Measurements from ENCODE around the gene CRELD2. TPM values are rescaled to one million over a fixed set of nuclear protein-coding genes. Genes with fewer than 3 reads are reported as not detected.

The CRELD2 gene
- total and polyA plus RNA-seq, 2 of the 13 experiments (the other 11 are each of a cell fraction or from before 2014, with no cell fraction given): 17.2 to 44.7 TPM

- Histone ChIP-seq H3K4me3 (replicated peaks in 1 of 3; ENCODE audit: insufficient read depth in 1 of 3, low read depth in 2 of 3, low read length in 3 of 3) (peak overlapping the region in 1 of 3 experiments; percentile 82; a peak in 2 of 6 replicates), H4K20me1 (ENCODE audit: insufficient read depth, low read length) (no peaks in the 10 kb centered on the region), H3K36me3 (replicated peaks in 1 of 2; ENCODE audit: control insufficient read depth in 1 of 2, insufficient read depth in 2 of 2, low read length in 2 of 2) (peaks cover 4 to 25% of the 10 kb centered on the region in 2 experiments; a peak in 4 of 5 replicates), H2AFZ (ENCODE audit: low read length) (no peak overlapping the region), H3K4me1 (ENCODE audit: insufficient read depth, low read length) (peaks cover 26% of the 10 kb centered on the region), H3K27me3 (ENCODE audit: control insufficient read depth in 1 of 2, insufficient read depth in 2 of 2, low read length in 2 of 2) (no peaks in the 10 kb centered on the region), H3K9me3 (ENCODE audit: low read length) (no peaks in the 10 kb centered on the region), H3K9ac (ENCODE audit: insufficient read depth, low read depth, low read length) (no peak overlapping the region; the same call in 1 of the 2 replicates), H3K27ac (ENCODE audit: extremely low read length, insufficient read depth, low read length) (no peak overlapping the region), H3K4me2 (ENCODE audit: low read depth, low read length) (peak overlapping the region; percentile 70), H3K79me2 (ENCODE audit: insufficient read depth, low read length) (peaks cover 10% of the 10 kb centered on the region)
- TSS peak; percentile 60 for BruUV-seq (replicated peaks)
- DNase-seq (ENCODE audit: low spot score) (no peak), FAIRE-seq (no peak), ATAC-seq (no peak)
- in situ Hi-C loops (cut with HindIII; ENCODE audit: extremely low pct_ligation_motif_present, low pct_unique_long_range_greater_than_20kb) (no loop called here), intact Hi-C loops (cut with micrococcal nuclease; ENCODE audit: unreplicated experiment) (no loop called here)
- ChIA-PET CTCF (ENCODE audit: low intra/inter-chr PET ratio, low total read pairs) (no interaction called here), POLR2A (interaction anchor here (2.1 kb wide), 1 partner anchor 35 kb away, joined by 4 read pairs; no protein-coding TSS in a partner anchor)
- TF ChIP-seq NR2F6 (IDR thresholded peaks at IDR 0.05) (no peak), NR2F6 (CRISPR knock-in tag; IDR thresholded peaks at IDR 0.05) (no peak), NFYC (CRISPR knock-in tag; IDR thresholded peaks at IDR 0.05) (no peak), HNRNPLL (IDR thresholded peaks at IDR 0.05; ENCODE audit: low read depth, low read length, poor library complexity, severe bottlenecking) (peak; percentile 20)
- WGBS (ENCODE audit: low lambda C conversion rate): 96% methylated on average over 8 of the region's 11 CpGs
Observed at GRCh38 chr22:49916831-49917230, 1.6 kb upstream of the CRELD2 start.

- H3K79me2 ChIP-seq (ENCODE audit: insufficient read depth, low read length): peaks cover 10% of the 10 kb centered on the region
- H3K9me3 ChIP-seq (ENCODE audit: low read length): no peaks in the 10 kb centered on the region
- H3K27ac ChIP-seq (ENCODE audit: extremely low read length, insufficient read depth, low read length): no peak overlapping the region
- no peak overlapping the region for H2AFZ ChIP-seq (ENCODE audit: low read length)
- H3K36me3 ChIP-seq (replicated peaks in 1 of 2; ENCODE audit: control insufficient read depth in 1 of 2, insufficient read depth in 2 of 2, low read length in 2 of 2): peaks cover 0 to 10% of the 10 kb centered on the region in 2 experiments; a peak in 3 of 5 replicates
- ChIA-PET POLR2A (interaction anchor here (1.1 to 2.1 kb wide), 4 partner anchors 30 to 51 kb away, joined by 3 to 6 read pairs (median 4); no protein-coding TSS in a partner anchor), CTCF (ENCODE audit: low intra/inter-chr PET ratio, low total read pairs) (no interaction called here)
- H3K9ac ChIP-seq (ENCODE audit: insufficient read depth, low read depth, low read length): peak overlapping the region; percentile 82
- peaks cover 26% of the 10 kb centered on the region for H3K4me1 ChIP-seq (ENCODE audit: insufficient read depth, low read length)
- intact Hi-C loops (cut with micrococcal nuclease; ENCODE audit: unreplicated experiment) (loop anchor here (1.0 to 2.0 kb wide), 3 partner anchors 50 to 152 kb away; partner anchors contain the start of gene ZBED4), in situ Hi-C loops (cut with HindIII; ENCODE audit: extremely low pct_ligation_motif_present, low pct_unique_long_range_greater_than_20kb) (no loop called here)
- peak overlapping the region; percentile 68 to 83 (median 79) for H3K4me3 ChIP-seq (replicated peaks in 1 of 3; ENCODE audit: insufficient read depth in 1 of 3, low read depth in 2 of 3, low read length in 3 of 3)
- WGBS (ENCODE audit: low lambda C conversion rate): 76% methylated on average over 18 of the region's 47 CpGs
- TSS peak; percentile 55 for BruUV-seq (replicated peaks)
- H3K27me3 ChIP-seq (ENCODE audit: control insufficient read depth in 1 of 2, insufficient read depth in 2 of 2, low read length in 2 of 2): no peaks in the 10 kb centered on the region
- ATAC-seq: no peak
- DNase-seq (ENCODE audit: low spot score): no peak
- no peak for FAIRE-seq
- H3K4me2 ChIP-seq (ENCODE audit: low read depth, low read length): peak overlapping the region; percentile 93
- H4K20me1 ChIP-seq (ENCODE audit: insufficient read depth, low read length): no peaks in the 10 kb centered on the region
- 0 out of 2 replicates have a peak, but pooled peaks have one; percentile 36 for TF ChIP-seq ZNF296 (CRISPR knock-in tag; conservative IDR thresholded peaks at IDR 0.05)
- TF ChIP-seq ZNF761 (CRISPR knock-in tag; conservative IDR thresholded peaks at IDR 0.05): no peak
- TF ChIP-seq DMTF1 (CRISPR knock-in tag; IDR thresholded peaks at IDR 0.05): no peak
- TF ChIP-seq ZNF550 (CRISPR knock-in tag; IDR thresholded peaks at IDR 0.05; ENCODE audit: borderline replicate concordance): no peak
- no peak for TF ChIP-seq GTF3A (CRISPR knock-in tag; conservative IDR thresholded peaks at IDR 0.05)
- 0 out of 2 replicates have a peak, but pooled peaks have one; percentile 17 for TF ChIP-seq ZNF224 (CRISPR knock-in tag; IDR thresholded peaks at IDR 0.05)
- TF ChIP-seq RFXANK (CRISPR knock-in tag; IDR thresholded peaks at IDR 0.05): no peak
- no peak for TF ChIP-seq JDP2 (CRISPR knock-in tag; IDR thresholded peaks at IDR 0.05; ENCODE audit: borderline replicate concordance)
- TF ChIP-seq BRF2 (CRISPR knock-in tag; IDR thresholded peaks at IDR 0.05): no peak
- no peak for TF ChIP-seq RFXAP (CRISPR knock-in tag; IDR thresholded peaks at IDR 0.05; ENCODE audit: borderline replicate concordance)
- no peak for TF ChIP-seq WIZ (CRISPR knock-in tag; IDR thresholded peaks at IDR 0.05)
Observed at GRCh38 chr22:49918911-49919881, 762 bp downstream of the CRELD2 start.

All from HepG2 (cell line).